Transverse colon (tissue), 3 donors: Measurements from ENCODE around the gene RNGTT.

Source experiments
- POLR2A ChIP-seq: fragments of 450-650 bp; IDR thresholded peaks from one replicate; pipeline ENCODE4 v1.6.1; 2016; ENCODE audit warnings: antibody characterized with exemption, mild to moderate bottlenecking, moderate library complexity
- TF ChIP-seq, protein P1 (sequence below), 5 experiments: fragments of 200-600 bp in 3 of 5; fragments of 450-650 bp in 2 of 5; sonication (generic) in 3 of 5; IDR thresholded peaks; 1 replicate in 2 of 5; 2 replicates in 3 of 5; pipeline ENCODE4 v1.5.1; 2016 to 2017; ENCODE audit warnings: antibody characterized with exemption in 5 of 5, inconsistent platforms in 3 of 5, mild to moderate bottlenecking in 2 of 5, moderate library complexity in 1 of 5

DNA sequence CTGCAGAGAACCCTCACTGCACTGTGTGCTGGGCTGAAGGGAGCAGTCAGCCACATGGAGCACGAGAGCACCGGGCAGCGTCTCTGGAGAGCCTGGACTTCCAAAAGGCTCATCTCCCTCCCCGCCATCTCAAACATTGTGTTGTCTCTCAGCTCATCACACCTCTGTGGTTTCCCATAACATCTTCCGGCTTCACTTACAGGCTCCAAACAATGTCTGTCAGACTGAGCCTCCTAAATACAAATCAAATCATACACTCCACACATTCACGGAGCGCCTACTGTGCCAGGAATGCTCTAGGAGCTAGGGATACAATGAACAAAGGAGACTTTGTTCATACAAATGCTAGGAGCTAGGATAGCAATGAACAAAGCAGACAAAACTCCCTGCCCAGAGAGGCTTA is 398.0 kb downstream of the RNGTT start:
- TF ChIP-seq, protein P1, sequence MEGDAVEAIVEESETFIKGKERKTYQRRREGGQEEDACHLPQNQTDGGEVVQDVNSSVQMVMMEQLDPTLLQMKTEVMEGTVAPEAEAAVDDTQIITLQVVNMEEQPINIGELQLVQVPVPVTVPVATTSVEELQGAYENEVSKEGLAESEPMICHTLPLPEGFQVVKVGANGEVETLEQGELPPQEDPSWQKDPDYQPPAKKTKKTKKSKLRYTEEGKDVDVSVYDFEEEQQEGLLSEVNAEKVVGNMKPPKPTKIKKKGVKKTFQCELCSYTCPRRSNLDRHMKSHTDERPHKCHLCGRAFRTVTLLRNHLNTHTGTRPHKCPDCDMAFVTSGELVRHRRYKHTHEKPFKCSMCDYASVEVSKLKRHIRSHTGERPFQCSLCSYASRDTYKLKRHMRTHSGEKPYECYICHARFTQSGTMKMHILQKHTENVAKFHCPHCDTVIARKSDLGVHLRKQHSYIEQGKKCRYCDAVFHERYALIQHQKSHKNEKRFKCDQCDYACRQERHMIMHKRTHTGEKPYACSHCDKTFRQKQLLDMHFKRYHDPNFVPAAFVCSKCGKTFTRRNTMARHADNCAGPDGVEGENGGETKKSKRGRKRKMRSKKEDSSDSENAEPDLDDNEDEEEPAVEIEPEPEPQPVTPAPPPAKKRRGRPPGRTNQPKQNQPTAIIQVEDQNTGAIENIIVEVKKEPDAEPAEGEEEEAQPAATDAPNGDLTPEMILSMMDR (IDR thresholded peaks at IDR 0.05), result no peak
- no peak for TF ChIP-seq POLR2A
